Prostate gland (tissue), 2 donors: ENCODE results near the gene EIF3D. TPM values are rescaled to one million over a fixed set of nuclear protein-coding genes. Genes with fewer than 3 reads are reported as not detected.
A peak's percentile ranks its signal among the peaks of the same experiment; 100 is the strongest.

Source experiments
- DNase-seq: peaks from one replicate; pipeline ENCODE4 v3.0.0-alpha.2; 2019; ENCODE audit warnings: low spot score
- H3K27ac ChIP-seq, 2 donors: fragments of 200-600 bp; sonication (generic); 2 replicates each; pipeline ENCODE4 v1.5.1; 2017 to 2019
- H3K27me3 ChIP-seq: fragments of 200-600 bp; sonication (generic); replicated peaks from 2 replicates; pipeline ENCODE4 v1.5.1; 2019; ENCODE audit not compliant: insufficient read depth
- H3K36me3 ChIP-seq, 2 donors: fragments of 200-600 bp; sonication (generic); 1 replicate in 1 of 2; 2 replicates in 1 of 2; pipeline versions ENCODE4 v1.5.1 to v1.8.1; 2017 to 2019
- H3K4me1 ChIP-seq: fragments of 200-600 bp; sonication (generic); replicated peaks from 2 replicates; pipeline ENCODE4 v1.5.1; 2019
- H3K4me3 ChIP-seq, 2 donors: fragments of 200-600 bp; sonication (generic); 2 replicates each; pipeline ENCODE4 v1.5.1; 2017 to 2019
- H3K9me3 ChIP-seq: fragments of 200-600 bp; sonication (generic); 2 replicates; pipeline ENCODE4 v1.5.1; 2017
- POLR2A ChIP-seq: fragments of 450-650 bp; IDR thresholded peaks from one replicate; pipeline ENCODE4 v1.6.1; 2016; ENCODE audit warnings: antibody characterized with exemption, mild to moderate bottlenecking
- POLR2AphosphoS5 ChIP-seq: sonication (generic); formaldehyde crosslinking; IDR thresholded peaks from one replicate; pipeline ENCODE4 v1.6.1; 2017; ENCODE audit warnings: antibody characterized with exemption
- WGBS: methylation state at CpG from one replicate; pipeline ENCODE4 v1.1.5; 2018; 5-methylcytosine and 5-hydroxymethylcytosine counted together
- intact Hi-C: fragments of 100-400 bp; cut with DNase I; formaldehyde crosslinking; loops from one replicate; pipeline ENCODE4 v1.14.2; 2022
- total RNA-seq, 2 donors: library from RNA; depleted of rRNA; stranded (reverse); fragments of >200 nt; gene quantifications; one replicate each; pipeline ENCODE4 v1.1.0, GENCODE V29; 2016
- TF ChIP-seq, protein P1 (sequence below), 4 experiments: fragments of 200-600 bp in 2 of 4; fragments of 450-650 bp in 2 of 4; sonication (generic) in 2 of 4; IDR thresholded peaks; 1 replicate in 3 of 4; 2 replicates in 1 of 4; pipeline ENCODE4 v1.5.1; 2016 to 2019; ENCODE audit warnings: antibody characterized with exemption in 4 of 4, mild to moderate bottlenecking in 2 of 4, moderate library complexity in 2 of 4

Gene EIF3D
- total RNA-seq, 2 donors from 2014 or later, result 241 to 364 TPM

DNA sequence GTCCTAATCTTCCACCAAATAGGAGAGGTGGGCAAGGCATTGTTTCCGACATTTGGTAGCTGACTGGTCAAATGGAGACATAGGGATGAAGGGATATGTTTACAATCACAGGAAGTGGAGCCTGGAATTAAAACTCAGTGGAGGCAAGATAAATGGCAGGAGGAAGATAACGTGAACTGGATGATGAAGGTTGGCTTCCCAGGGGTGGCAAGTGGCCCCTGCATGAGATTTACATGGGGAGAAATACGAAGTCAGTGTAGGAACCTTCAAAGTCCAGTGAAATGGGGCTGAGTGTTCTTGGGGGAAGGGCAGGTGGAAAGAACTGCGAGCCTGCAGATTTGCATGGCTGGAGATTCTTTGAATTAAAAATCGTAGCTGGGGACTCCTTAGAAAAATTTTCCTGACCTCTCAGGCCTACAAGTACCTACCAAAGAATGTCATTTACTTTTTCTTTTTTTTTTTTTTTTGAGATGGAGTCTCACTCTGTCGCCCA lies 21.4 kb downstream of the EIF3D start:
- Histone ChIP-seq H3K4me3 (peak overlapping the region in 1 of 2 donors; percentile 57), H3K9me3 (no peaks in the 10 kb centered on the region), H3K36me3 (no peaks in the 10 kb centered on the region), H3K27ac (peak overlapping the region; percentile 79 to 82), H3K27me3 (no peaks in the 10 kb centered on the region), H3K4me1 (no peaks in the 10 kb centered on the region)
- 92% methylated on average over 6 of the region's 6 CpGs for WGBS
- no peak for DNase-seq
- intact Hi-C loops, result no loop called here
- TF ChIP-seq, protein P1, sequence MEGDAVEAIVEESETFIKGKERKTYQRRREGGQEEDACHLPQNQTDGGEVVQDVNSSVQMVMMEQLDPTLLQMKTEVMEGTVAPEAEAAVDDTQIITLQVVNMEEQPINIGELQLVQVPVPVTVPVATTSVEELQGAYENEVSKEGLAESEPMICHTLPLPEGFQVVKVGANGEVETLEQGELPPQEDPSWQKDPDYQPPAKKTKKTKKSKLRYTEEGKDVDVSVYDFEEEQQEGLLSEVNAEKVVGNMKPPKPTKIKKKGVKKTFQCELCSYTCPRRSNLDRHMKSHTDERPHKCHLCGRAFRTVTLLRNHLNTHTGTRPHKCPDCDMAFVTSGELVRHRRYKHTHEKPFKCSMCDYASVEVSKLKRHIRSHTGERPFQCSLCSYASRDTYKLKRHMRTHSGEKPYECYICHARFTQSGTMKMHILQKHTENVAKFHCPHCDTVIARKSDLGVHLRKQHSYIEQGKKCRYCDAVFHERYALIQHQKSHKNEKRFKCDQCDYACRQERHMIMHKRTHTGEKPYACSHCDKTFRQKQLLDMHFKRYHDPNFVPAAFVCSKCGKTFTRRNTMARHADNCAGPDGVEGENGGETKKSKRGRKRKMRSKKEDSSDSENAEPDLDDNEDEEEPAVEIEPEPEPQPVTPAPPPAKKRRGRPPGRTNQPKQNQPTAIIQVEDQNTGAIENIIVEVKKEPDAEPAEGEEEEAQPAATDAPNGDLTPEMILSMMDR (IDR thresholded peaks at IDR 0.05), result no peak

DNA sequence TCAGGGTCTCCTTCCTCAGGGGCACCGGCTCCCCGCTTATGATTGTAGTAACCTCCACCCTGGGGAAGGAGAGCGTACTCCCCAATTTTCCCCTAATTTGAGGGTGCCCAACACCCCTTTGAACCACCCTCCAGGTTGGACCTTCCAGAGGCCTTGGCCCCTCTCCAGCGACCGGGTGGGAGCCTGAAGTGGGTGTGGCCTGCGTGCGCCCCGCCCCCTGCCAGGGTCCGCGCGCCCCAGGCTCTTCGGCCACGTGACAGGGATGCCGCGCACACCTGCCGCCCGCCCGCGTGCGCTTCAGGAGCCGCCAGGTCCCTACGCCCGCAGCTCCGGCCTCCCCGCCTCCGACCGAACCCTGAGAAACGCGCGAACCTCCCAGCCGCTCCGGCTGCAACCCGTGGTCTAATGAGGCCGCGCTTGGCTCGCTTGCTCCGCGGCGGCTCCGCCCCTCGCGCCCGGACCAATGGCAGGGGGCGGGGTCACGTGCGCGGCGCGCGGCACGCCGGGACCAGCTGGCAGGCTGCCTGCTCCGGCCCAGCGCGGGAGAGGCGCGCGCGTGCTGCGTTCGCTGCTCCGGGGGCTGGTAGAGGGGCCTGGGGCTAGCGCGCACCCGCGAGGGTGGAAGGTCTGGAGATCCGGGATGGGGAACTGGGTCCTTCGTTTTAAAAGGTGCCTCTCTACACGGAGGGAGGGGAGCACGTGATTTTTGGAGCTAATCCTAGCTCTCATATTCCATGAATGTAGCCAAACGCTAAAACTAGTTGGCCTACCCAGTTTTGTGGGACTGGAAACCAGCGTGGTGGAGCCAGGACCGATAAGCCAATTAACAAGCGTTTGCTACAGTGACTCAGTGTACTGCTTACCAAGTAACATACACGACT lies 22.1 kb downstream of the EIF3D start, which contains the start of gene FOXRED2:
TSS of gene FOXRED2 (minus strand) at position 404 of the 881 bp plus-strand sequence. CDS start 618 bp downstream, outside the sequence.
- H3K27ac ChIP-seq, result peak within 1 kb of the TSS; percentile 79 to 82
- H3K4me1 ChIP-seq, result no peaks in the 10 kb centered on the region
- no peaks in the 10 kb centered on the region for H3K36me3 ChIP-seq
- peak; percentile 91 for TF ChIP-seq POLR2A
- TF ChIP-seq POLR2AphosphoS5, result peak; percentile 77
- TF ChIP-seq, protein P1 (IDR thresholded peaks at IDR 0.05), result no peak
- 7% methylated on average over 53 of the region's 75 CpGs for WGBS
- intact Hi-C loops, result no loop called here
- H3K9me3 ChIP-seq, result no peaks in the 10 kb centered on the region
- peak; percentile 79 for DNase-seq
- H3K4me3 ChIP-seq, result peak within 1 kb of the TSS; percentile 51 to 57
- H3K27me3 ChIP-seq, result no peaks in the 10 kb centered on the region

DNA sequence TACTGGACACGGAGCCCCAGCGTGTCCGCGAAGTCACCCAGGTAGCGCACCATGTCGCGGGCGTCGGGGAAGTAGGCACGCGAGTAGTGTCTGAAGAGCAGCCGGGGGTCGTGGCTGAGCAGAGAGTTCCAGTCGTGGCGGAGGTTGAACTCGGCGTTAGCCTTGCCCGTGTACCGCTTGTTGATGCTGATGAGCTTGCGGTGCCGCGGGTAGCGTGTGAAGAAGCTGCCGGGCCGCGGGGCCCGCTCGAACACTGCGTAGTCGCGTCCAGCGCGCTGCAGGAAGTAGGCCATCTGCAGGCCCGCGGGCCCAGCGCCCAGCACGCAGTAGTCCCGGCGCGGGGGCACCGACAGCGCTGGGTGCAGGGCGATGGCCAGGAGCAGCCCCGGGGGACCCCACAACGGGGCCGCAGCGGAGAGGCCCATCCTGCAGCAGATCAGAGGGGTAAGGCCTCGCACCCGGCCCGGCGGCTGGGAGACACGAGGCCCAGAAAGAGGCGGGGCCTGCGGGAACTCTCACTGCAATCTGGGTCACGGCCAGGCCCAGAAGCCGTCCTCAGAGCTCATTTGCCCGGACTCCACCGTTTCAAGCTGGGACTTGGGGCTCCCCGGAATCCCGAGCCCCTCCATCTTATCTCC lies 22.8 kb downstream of the EIF3D start:
- H3K4me3 ChIP-seq, result peak overlapping the region; percentile 51 to 57
- TF ChIP-seq POLR2A (no peak), POLR2AphosphoS5 (no peak)
- TF ChIP-seq, protein P1 (IDR thresholded peaks at IDR 0.05), result no peak
- H3K27ac ChIP-seq, result peak overlapping the region; percentile 79 to 82
- no peak for DNase-seq
- no peaks in the 10 kb centered on the region for H3K27me3 ChIP-seq
- no peaks in the 10 kb centered on the region for H3K36me3 ChIP-seq
- 96% methylated on average over 47 of the region's 60 CpGs for WGBS
- no peaks in the 10 kb centered on the region for H3K9me3 ChIP-seq
- intact Hi-C loops, result no loop called here
- H3K4me1 ChIP-seq, result no peaks in the 10 kb centered on the region

DNA sequence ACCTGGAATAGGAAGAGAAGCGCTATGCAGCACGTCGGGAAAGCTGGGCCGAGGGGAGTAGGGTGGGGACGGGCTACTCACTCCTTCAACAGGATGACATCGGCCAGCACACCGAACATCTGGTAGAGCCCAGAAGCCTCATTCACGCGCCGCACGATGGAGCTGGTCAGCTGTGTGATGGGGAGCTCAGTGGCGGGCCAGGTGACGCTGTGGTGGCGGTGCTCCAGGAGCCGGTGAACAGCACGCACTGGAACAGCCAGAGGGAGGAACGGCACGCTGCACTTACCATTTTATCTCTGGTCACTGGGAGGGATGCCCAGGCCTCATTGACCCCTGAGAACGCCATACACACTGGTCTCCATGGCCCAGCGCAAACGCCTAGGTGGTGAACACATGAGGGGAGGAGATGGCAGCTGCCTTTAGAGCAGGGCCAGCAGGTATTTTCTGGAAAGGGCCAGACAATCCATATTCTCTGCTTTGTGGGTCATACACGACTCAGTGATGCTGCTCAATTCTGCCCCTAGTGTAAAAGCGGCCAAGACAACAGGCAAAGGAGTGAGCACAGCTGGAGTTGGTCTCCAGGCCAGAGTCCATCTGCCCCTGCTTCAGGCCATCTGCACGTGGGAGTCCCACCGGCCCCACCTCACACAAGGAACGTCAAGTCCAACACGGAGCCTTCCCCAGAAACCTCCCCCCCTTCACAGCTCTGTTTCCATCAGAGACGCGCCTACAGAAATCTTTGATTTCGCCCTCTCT lies 30.9 kb downstream of the EIF3D start:
- Histone ChIP-seq H3K27me3 (no peaks in the 10 kb centered on the region), H3K27ac (no peak overlapping the region), H3K9me3 (no peaks in the 10 kb centered on the region), H3K4me1 (no peaks in the 10 kb centered on the region), H3K36me3 (no peaks in the 10 kb centered on the region), H3K4me3 (no peak overlapping the region)
- intact Hi-C loops, result no loop called here
- WGBS, result 90% methylated on average over 30 of the region's 30 CpGs
- TF ChIP-seq, protein P1 (IDR thresholded peaks at IDR 0.05), result no peak
- TF ChIP-seq POLR2A, result no peak
- TF ChIP-seq POLR2AphosphoS5, result no peak
- DNase-seq, result no peak
